Muscle layer of duodenum (tissue), 2 donors: Measurements from ENCODE around the gene DCC.

Experiments used
- H3K27ac ChIP-seq: one replicate; pipeline ENCODE4 v1.7.0; 2013; ENCODE audit warnings: mild to moderate bottlenecking, low read length
- H3K27me3 ChIP-seq: one replicate; pipeline ENCODE4 v1.7.0; 2013; ENCODE audit warnings: low read depth, mild to moderate bottlenecking, control low read depth, low read length
- H3K36me3 ChIP-seq, 2 donors: one replicate each; pipeline ENCODE4 v1.7.0; 2013; ENCODE audit warnings: low read length in 2 of 2, control low read depth in 1 of 2, mild to moderate bottlenecking in 1 of 2; ENCODE audit not compliant: insufficient read depth in 2 of 2, control insufficient read depth in 1 of 2
- H3K4me1 ChIP-seq, 2 donors: one replicate each; pipeline ENCODE4 v1.7.0; 2013; ENCODE audit warnings: low read length in 2 of 2, mild to moderate bottlenecking in 2 of 2, control low read depth in 1 of 2, moderate library complexity in 1 of 2; ENCODE audit not compliant: insufficient read depth in 2 of 2, control insufficient read depth in 1 of 2
- H3K4me3 ChIP-seq, 2 donors: one replicate each; pipeline ENCODE4 v1.7.0; 2013; ENCODE audit warnings: low read length in 2 of 2, low read depth in 1 of 2, mild to moderate bottlenecking in 1 of 2
- H3K9me3 ChIP-seq, 2 donors: one replicate each; pipeline ENCODE4 v1.7.0; 2013; ENCODE audit warnings: low read length in 2 of 2, control low read depth in 1 of 2, mild to moderate bottlenecking in 1 of 2; ENCODE audit not compliant: control insufficient read depth in 1 of 2
- donor health status: healthy.

The DCC gene

DNA sequence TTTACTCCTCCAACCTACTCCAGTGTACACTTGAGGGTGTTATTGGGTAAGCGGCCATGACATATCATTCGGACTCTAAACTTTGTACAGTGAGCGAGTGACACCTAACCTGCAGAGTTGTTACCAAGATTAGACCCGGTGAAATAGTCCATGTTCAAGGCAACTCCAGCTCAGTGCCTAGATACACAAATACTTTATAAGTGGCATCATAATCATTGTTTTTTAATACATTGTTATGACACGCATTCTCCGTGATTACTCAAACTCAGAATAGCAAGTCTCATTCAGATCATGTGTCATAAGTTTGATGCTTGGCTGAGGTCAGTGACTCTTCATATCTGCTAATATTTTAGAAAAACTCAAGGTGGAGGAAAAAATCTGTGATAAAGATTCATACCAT is 597.8 kb downstream of the DCC start:
- Histone ChIP-seq H3K4me3 (no peak overlapping the region), H3K9me3 (no peaks in the 10 kb centered on the region), H3K4me1 (no peaks in the 10 kb centered on the region), H3K27ac (no peak overlapping the region), H3K36me3 (no peaks in the 10 kb centered on the region), H3K27me3 (no peaks in the 10 kb centered on the region)

DNA sequence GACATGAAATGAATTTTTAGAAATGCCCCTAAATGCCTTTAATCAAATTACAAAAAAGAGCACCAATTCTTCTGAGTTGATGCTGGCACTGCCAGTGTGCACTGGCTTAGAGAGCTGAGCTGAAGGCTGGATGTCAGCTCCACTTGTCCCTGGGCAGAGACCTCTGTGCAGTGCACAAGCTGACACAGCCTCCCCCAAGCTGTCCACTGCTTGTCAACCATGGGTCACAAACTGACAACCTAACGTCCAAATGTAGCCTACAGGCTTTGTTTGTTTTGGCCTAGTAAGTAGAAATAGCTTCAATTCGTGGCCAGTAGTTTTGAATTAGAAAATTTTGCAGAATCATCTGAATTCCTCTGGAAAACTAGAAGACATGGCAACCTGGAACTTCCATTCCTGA is 605.6 kb downstream of the DCC start:
- Histone ChIP-seq H3K36me3 (no peaks in the 10 kb centered on the region), H3K4me1 (no peaks in the 10 kb centered on the region), H3K27ac (no peak overlapping the region), H3K9me3 (no peaks in the 10 kb centered on the region), H3K4me3 (no peak overlapping the region), H3K27me3 (no peaks in the 10 kb centered on the region)

DNA sequence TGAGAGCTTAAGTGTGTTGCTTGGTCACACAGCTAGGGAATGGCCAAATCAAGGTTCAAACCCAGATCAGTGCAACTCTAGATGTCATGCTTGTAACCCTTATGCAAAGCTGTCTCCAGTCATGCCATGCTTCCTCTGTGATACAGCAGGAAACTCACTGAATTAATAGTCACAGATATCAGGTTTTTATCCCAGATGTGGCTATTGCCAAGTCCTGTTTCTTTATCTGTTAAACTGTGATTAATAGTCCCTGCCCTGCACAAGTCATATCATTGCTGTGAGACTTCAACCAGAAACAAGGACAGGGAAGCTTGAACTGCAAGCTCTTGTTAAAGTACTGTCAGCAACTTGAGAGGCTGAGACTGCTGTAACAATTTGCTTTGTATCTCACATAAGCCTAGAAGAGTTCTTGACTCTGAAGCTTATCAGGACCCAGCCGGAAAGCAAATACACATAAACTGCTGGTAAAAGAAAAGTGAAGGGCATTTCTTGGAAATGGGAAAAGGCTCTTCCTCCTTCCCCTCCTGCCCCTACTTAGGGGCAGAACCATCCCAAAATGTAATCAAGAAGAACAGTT is 609.0 kb downstream of the DCC start:
- no peak overlapping the region for H3K4me3 ChIP-seq
- H3K9me3 ChIP-seq = no peaks in the 10 kb centered on the region
- H3K4me1 ChIP-seq = no peaks in the 10 kb centered on the region
- no peak overlapping the region for H3K27ac ChIP-seq
- H3K36me3 ChIP-seq = no peaks in the 10 kb centered on the region
- no peaks in the 10 kb centered on the region for H3K27me3 ChIP-seq

DNA sequence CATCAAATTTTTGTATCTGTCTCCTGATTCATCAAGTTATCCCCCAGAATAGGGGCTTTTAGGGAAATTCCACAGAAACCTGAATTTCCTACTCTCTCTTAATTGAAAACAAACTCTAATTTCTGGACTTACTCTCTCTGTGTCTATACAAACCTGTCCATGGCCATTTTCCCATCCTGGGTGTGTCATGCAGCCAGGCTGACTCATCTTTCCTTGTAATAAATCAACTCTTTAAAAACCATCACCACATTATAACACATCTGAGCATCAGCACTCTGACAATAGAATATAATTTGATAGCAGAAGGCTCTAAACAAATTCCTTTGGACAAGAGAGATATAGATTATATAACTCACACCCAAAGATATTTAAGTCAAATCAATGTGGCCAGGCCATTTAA is 610.2 kb downstream of the DCC start:
- Histone ChIP-seq H3K27me3 (no peaks in the 10 kb centered on the region), H3K9me3 (no peaks in the 10 kb centered on the region), H3K4me1 (no peaks in the 10 kb centered on the region), H3K4me3 (no peak overlapping the region), H3K36me3 (no peaks in the 10 kb centered on the region), H3K27ac (no peak overlapping the region)

DNA sequence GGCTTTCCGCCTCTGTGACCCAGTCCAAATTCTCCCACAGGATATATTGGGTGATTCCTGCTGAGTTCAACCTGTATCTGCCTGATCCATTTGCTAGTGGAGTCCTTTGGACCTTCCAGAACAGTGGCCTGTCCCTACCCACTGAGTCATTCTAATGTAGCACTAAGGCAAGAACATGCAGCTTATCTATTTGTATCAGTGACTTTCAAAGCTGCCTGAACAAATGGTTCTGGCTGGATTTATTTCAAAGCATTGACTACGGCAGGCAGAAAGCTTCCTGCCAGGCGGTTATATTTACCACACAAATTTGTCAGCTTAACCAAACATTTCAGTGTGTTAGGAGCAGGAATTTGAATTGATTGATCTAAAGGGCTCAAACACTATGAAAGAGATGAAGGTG is 613.4 kb downstream of the DCC start:
- Histone ChIP-seq H3K27me3 (no peaks in the 10 kb centered on the region), H3K36me3 (no peaks in the 10 kb centered on the region), H3K4me3 (no peak overlapping the region), H3K9me3 (no peaks in the 10 kb centered on the region), H3K27ac (no peak overlapping the region), H3K4me1 (no peaks in the 10 kb centered on the region)

DNA sequence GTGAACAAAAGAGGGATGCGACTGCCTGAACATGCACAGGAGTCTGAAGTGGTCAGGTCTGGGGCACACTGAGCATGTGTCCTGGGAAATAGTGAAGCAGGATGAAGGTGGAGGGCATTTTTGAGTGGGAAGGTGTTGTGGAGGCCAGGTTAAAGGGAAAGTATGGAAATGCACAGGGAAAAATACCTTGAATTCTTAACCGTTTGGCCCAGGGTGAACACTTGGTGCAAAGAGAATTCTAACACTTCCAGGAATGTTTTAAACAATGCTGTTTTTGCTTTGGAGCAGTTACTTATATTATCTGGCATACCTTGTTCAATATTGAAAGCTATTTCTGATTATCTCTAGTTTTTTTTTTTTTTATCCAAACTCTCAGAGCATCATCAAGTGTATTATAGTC is 623.5 kb downstream of the DCC start:
- H3K4me3 ChIP-seq = no peak overlapping the region
- H3K27ac ChIP-seq = no peak overlapping the region
- no peaks in the 10 kb centered on the region for H3K9me3 ChIP-seq
- no peaks in the 10 kb centered on the region for H3K27me3 ChIP-seq
- H3K36me3 ChIP-seq = no peaks in the 10 kb centered on the region
- H3K4me1 ChIP-seq = no peaks in the 10 kb centered on the region

DNA sequence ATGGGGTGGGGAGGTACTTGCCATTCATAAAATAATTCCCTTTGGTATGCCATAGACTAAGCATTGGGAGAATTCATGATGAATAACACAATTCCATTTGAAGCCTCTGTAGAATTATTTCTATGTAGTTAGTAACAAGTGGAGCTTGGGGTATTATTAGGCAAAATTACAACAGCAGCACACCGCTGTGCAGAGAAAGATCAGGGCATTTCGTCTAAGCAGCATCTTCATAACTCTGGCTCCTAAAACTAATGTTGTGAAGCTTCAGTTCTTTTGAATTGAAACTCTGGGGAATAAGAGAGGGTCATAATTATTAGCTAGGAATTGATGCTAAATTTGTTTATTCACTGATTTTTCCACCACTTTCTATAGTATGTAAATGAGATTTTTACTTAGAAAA is 630.7 kb downstream of the DCC start:
- H3K27me3 ChIP-seq = no peaks in the 10 kb centered on the region
- no peak overlapping the region for H3K27ac ChIP-seq
- H3K9me3 ChIP-seq = no peaks in the 10 kb centered on the region
- no peaks in the 10 kb centered on the region for H3K4me1 ChIP-seq
- H3K36me3 ChIP-seq = no peaks in the 10 kb centered on the region
- H3K4me3 ChIP-seq = no peak overlapping the region

DNA sequence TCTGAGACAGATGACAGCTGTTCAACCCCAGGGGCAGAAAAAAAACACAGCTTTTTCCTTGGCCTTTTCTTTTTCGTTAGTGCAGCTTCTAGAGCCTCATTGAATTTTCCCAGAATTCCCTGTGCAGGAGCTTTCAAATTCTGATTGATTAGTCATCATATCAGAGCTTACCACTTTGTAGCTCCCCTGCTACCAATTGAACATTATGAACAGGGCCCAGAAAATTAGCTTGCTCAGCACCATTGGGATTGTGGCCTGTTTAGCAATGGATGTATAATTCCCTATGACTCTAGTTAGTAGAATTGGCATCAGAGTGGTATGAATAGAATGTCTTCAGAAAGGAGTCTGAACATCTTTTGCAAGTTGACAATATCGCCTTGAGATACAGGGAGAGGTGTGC is 631.1 kb downstream of the DCC start:
- no peak overlapping the region for H3K4me3 ChIP-seq
- no peaks in the 10 kb centered on the region for H3K4me1 ChIP-seq
- H3K27me3 ChIP-seq = no peaks in the 10 kb centered on the region
- no peaks in the 10 kb centered on the region for H3K9me3 ChIP-seq
- H3K36me3 ChIP-seq = no peaks in the 10 kb centered on the region
- H3K27ac ChIP-seq = no peak overlapping the region

DNA sequence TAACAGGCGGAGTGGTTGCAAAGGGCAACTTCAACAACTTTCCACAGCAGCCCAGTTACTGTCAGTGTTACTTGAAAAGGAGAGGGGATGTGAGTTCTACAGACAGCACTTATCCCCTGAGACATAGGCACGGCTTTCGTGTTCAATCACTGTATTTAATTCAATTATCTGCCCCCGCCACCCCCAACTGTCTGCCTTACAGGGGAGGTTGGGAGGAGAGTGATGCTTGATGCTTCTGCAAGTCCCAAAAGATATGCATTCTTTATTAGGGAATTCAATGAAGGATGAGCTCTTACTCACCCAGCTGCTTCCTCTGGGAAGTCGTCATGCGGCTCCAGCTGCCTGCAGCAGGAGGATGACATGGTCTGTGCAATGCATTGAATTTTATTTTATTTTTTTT is 639.9 kb downstream of the DCC start:
- Histone ChIP-seq H3K4me1 (no peaks in the 10 kb centered on the region), H3K36me3 (no peaks in the 10 kb centered on the region), H3K27ac (no peak overlapping the region), H3K9me3 (no peaks in the 10 kb centered on the region), H3K4me3 (no peak overlapping the region), H3K27me3 (no peaks in the 10 kb centered on the region)

DNA sequence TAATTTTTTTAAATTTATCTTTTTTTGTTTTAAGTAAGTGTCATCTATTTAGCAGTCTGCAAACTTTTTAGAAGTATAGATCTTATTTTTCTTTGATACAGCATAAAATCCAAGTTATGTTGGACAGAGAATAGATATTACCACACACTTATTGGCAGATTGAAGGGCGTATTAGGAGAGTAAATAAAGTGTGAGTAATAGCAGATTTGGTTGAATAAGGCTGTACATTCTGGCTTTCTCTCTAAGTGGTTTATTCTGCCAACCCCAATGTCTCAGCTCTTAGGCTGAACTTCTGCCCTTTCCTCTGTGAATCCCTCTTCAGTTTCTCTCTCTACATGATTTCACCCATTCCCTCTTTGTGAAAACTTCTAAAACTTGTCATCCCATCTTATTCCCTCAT is 651.2 kb downstream of the DCC start:
- no peak overlapping the region for H3K4me3 ChIP-seq
- H3K27ac ChIP-seq = no peak overlapping the region
- no peaks in the 10 kb centered on the region for H3K4me1 ChIP-seq
- H3K9me3 ChIP-seq = no peaks in the 10 kb centered on the region
- H3K27me3 ChIP-seq = no peaks in the 10 kb centered on the region
- H3K36me3 ChIP-seq = no peaks in the 10 kb centered on the region

DNA sequence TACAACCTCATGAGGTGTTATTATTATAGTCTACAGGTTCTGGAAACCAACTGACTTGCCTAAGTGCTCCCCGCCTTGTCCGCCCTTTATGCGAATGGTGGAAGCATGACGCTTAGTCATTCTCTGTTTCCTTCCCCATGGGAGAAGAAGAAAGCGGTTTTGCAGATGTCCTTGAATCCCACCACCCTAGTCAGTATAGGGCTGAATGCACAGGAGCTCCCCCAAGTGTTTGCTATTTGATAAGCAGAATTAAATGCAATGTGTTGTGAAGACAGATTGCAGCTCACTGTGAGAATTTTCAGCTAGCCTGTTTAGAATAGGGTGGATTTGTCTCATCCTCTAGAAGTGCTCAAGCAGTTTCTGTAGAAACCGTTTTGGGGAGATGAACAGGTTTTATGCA is 652.0 kb downstream of the DCC start:
- no peaks in the 10 kb centered on the region for H3K9me3 ChIP-seq
- H3K27ac ChIP-seq = no peak overlapping the region
- H3K4me1 ChIP-seq = no peaks in the 10 kb centered on the region
- no peaks in the 10 kb centered on the region for H3K27me3 ChIP-seq
- H3K4me3 ChIP-seq = no peak overlapping the region
- no peaks in the 10 kb centered on the region for H3K36me3 ChIP-seq

DNA sequence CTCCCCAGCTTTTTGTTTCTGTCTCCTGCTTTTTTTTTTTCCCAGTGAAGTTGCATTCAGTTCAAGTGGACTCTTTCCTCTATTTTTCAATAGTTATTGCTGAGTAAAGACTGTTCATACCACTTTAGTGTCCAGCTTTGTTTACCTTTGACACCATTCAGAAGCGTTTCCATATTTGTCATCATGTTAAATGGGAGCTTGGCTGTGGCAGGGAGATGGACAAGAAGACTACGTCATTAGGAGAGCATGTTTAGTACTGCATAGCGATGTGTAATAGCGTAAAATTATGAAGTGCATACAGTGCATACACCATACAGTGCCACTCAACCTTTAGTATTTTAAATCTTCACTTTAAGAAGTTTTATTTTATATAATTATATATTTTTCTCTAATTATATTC is 655.9 kb downstream of the DCC start:
- Histone ChIP-seq H3K4me1 (no peaks in the 10 kb centered on the region), H3K4me3 (no peak overlapping the region), H3K9me3 (no peaks in the 10 kb centered on the region), H3K27ac (no peak overlapping the region), H3K27me3 (no peaks in the 10 kb centered on the region), H3K36me3 (no peaks in the 10 kb centered on the region)
